ENCODE results near the gene GIGYF1.
A peak's percentile ranks its signal among the peaks of the same experiment; 100 is the strongest.
"Not testable (repeated sequence)": the region's sequence is repeated elsewhere in the genome, so short reads cannot be mapped to it uniquely, and the experiment has no call there.

Gene GIGYF1

DNA sequence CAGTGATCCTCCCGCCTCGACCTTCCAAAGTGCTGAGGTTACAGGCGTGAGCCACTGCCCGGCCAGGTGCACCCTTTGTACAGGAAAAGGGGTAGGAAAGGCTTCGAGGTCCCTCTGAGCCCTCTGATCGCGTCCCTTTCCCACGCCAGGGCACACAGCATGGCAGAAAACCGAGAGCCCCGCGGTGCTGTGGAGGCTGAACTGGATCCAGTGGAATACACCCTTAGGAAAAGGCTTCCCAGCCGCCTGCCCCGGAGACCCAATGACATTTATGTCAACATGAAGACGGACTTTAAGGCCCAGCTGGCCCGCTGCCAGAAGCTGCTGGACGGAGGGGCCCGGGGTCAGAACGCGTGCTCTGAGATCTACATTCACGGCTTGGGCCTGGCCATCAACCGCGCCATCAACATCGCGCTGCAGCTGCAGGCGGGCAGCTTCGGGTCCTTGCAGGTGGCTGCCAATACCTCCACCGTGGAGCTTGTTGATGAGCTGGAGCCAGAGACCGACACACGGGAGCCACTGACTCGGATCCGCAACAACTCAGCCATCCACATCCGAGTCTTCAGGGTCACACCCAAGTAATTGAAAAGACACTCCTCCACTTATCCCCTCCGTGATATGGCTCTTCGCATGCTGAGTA lies 12.7 kb upstream of the GIGYF1 start:
- TF ChIP-seq, protein P1, sequence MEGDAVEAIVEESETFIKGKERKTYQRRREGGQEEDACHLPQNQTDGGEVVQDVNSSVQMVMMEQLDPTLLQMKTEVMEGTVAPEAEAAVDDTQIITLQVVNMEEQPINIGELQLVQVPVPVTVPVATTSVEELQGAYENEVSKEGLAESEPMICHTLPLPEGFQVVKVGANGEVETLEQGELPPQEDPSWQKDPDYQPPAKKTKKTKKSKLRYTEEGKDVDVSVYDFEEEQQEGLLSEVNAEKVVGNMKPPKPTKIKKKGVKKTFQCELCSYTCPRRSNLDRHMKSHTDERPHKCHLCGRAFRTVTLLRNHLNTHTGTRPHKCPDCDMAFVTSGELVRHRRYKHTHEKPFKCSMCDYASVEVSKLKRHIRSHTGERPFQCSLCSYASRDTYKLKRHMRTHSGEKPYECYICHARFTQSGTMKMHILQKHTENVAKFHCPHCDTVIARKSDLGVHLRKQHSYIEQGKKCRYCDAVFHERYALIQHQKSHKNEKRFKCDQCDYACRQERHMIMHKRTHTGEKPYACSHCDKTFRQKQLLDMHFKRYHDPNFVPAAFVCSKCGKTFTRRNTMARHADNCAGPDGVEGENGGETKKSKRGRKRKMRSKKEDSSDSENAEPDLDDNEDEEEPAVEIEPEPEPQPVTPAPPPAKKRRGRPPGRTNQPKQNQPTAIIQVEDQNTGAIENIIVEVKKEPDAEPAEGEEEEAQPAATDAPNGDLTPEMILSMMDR (conservative IDR thresholded peaks at IDR 0.05), result no peak
- no peak for TF ChIP-seq ZFX (IDR thresholded peaks at IDR 0.05)
- peak overlapping the region; percentile 91 for H3K27ac ChIP-seq

DNA sequence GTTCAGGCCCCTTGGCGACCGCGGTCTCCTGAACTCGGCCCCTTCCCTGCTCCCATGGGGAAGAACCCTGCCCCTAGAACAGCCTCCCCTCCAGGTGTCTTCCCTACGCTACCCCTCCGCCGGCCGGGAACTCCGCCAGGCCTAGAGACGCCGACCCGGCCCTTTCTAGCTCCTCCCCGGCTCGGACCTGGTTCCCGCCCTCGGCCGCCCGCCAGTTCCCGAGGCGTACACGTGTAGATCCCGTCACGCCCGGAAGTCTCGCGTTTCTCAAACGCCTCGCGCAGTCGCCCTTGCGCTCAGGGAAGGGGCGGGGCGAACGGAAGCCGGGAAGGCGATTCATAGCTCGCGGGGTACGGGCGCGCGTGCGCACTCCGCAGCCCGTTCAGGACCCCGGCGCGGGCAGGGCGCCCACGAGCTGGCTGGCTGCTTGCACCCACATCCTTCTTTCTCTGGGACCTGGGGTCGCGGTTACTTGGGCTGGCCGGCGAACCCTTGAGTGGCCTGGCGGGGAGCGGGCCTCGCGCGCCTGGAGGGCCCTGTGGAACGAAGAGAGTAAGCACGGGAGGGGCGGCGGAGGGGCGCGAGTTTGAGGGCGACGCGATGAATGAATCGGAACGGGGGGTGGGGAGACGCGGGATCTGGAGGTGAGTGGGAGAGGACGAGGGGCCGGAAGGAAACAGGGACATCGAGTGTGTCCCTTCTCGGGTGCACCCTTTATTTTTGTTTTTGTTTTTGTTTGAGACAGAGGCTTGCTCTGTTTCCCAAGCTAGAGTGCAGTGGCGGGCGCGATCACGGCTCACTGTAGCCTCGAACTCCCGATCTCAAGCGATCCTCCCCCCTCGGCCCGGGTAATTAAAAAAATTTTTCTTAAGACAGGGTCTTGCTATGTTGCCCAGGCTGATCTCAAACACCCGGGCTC lies 12.0 kb upstream of the GIGYF1 start, which contains the start of gene POP7:
TSS of gene POP7 (plus strand) at position 369 of the 919 bp plus-strand sequence. CDS start 710 bp downstream, outside the sequence.
- peak; percentile 81; the same call in 1 of the 2 replicates for TF ChIP-seq ZFX (IDR thresholded peaks at IDR 0.05)
- TF ChIP-seq, protein P1 (conservative IDR thresholded peaks at IDR 0.05), result no peak
- peak within 1 kb of the TSS; percentile 91 for H3K27ac ChIP-seq

DNA sequence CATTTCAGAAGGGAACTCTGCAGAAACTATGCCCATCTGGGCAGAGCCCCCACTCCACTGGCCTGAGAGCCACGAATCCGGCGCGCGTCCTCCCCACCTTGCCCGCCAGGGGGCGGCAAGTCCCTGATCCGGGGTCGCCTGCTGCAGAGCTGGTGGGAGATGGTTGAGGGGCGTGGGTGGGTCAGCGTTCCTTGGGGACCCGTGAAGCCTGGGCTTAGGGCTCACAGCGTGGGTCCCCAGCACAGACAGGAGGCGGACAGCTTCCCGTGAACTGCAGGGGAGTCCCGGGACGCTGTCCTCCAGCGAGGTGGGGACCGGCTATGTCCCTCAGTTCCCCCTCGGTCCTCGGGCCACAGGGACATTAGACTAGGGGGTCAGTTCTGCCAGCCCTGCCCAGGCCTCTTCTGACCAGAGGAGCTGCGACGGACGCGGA lies 11.3 kb upstream of the GIGYF1 start:
- TF ChIP-seq ZFX (IDR thresholded peaks at IDR 0.05), result no peak
- TF ChIP-seq, protein P1 (conservative IDR thresholded peaks at IDR 0.05), result peak; percentile 99
- peak overlapping the region; percentile 91 for H3K27ac ChIP-seq

DNA sequence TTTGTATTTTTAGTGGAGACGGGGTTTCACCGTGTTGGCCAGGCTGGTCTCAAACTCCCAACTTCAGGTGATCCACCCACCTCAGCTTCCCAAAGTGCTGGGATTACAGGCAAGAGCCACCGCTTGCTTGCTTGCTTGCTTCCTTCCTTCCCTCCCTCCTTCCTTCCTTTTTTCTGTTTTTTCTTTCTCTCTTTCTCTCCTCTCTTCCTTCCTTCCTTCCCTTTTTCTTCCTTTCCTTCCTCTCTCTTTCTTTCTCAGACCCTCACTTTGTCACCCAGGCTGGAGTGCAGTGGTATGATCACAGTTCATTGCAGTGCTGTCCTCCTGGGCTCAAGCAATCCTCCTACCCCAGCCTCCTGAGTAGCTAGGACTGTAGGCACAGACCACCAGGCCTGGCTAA lies 7.0 kb upstream of the GIGYF1 start:
- not testable (repeated sequence) for H3K27ac ChIP-seq

DNA sequence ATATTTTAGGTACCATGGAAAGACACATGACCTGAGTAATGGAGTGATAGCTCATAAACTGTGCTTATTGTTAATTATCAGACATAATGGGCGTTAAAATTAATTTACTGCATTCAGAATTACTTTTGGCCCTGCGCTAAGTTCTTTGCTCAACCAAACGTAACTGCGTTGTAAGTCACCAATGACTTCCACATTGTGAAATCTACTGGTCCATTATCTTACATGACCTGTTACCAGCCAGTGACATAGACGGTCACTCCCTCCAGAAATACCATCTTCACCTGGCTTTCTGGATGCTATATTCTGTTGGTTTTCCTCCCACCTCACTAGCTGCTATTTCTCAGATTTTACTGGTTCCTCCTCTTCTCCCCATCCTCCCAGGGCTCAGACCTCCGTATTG lies 5.0 kb upstream of the GIGYF1 start:
- no peak overlapping the region for H3K27ac ChIP-seq
- TF ChIP-seq ZFX (IDR thresholded peaks at IDR 0.05), result no peak
- TF ChIP-seq, protein P1 (conservative IDR thresholded peaks at IDR 0.05), result no peak

DNA sequence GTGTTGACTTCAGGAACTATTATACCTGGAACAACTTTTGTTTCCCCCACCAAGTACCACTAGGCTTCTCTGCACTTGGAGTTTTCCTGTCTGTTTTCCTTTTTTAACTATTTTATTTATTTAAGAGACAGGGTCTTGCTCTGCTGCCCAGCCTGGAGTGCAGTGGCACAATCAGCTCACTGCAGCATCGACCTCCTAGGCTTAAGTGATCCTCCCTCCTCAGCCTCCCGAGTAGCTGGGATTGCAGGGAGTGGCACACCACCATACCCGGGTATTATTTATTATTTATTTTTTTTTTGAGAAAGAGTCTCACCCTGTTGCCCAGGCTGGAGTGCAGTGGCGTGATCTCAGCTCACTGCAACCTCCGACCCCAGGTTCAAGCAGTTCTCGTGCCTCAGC lies 2.1 kb upstream of the GIGYF1 start:
- TF ChIP-seq, protein P1 (conservative IDR thresholded peaks at IDR 0.05), result no peak
- no peak for TF ChIP-seq ZFX (IDR thresholded peaks at IDR 0.05)
- no peak overlapping the region for H3K27ac ChIP-seq

DNA sequence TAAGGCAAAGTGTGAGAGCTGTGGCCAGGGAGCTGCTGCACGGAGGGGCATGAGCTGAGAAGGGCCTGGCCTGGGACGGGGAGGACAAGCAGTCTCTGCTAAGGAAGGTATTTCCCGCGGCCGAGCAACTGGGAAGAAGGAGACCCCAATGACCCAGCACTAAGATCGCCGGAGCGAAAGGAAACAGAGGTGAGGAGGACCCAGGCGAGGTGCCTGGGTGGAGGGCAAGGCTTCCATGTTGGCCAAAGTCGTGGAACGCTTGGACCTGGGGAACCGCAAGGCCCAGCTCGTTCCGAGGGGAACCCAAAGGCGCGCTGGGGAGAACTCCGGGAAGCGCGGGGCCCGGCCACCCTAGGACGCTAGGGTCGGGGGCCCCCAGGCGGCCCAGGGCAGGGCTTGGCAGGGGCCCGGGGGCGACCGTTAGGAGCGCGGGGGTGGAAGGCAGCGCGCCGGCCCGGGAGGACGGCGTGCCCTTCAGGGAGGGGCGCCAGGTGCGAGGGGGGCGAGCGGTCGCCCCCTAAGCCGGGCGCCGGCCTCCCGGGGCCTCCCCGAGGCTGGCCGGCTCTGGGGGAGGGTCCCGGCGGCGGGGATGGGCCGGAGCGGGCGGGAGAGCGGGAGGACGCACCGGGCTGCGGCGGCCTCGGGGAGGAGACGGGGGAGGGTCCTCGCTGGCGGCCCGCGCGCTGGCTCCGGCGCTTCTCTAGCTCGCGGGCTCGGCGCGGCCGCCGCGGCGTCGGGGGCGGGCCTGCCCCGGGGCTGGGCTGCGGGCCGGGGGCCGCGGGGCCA lies 545 bp downstream of the GIGYF1 start:
- peak; percentile 62; the same call in 1 of the 2 replicates for TF ChIP-seq ZFX (IDR thresholded peaks at IDR 0.05)
- TF ChIP-seq, protein P1 (conservative IDR thresholded peaks at IDR 0.05), result no peak
- peak overlapping the region; percentile 86 for H3K27ac ChIP-seq

Measured in C4-2B (cell line).